Neural cell (in vitro differentiated cells): ENCODE data around the gene ZNF532. TPM values are rescaled to one million over a fixed set of nuclear protein-coding genes. Genes with fewer than 3 reads are reported as not detected.

Experiments
- H2AFZ ChIP-seq: fragments of 200-600, 300-800 bp; sonication (generic), shearing (Covaris generic); 2 replicates; pipeline ENCODE4 v1.6.0; 2014; ENCODE audit warnings: low read depth, mild to moderate bottlenecking, antibody characterized with exemption, low read length, moderate library complexity
- H3F3A ChIP-seq: fragments of 200-600 bp; shearing (Covaris generic); 2 replicates; pipeline ENCODE4 v1.6.1; 2016; ENCODE audit warnings: mild to moderate bottlenecking, moderate library complexity, mixed read lengths, antibody characterized with exemption, low read length; ENCODE audit not compliant: insufficient read depth, poor library complexity, severe bottlenecking
- H3K27ac ChIP-seq: fragments of 200-600, 300-800 bp; sonication (generic), shearing (Covaris generic); 2 replicates; pipeline ENCODE4 v1.5.1; 2014; ENCODE audit warnings: mild to moderate bottlenecking, low read length, moderate library complexity
- H3K27me3 ChIP-seq: fragments of 300-800, 200-600 bp; sonication (generic), shearing (Covaris generic); 2 replicates; pipeline ENCODE4 v1.6.0; 2014; ENCODE audit warnings: mild to moderate bottlenecking, low read depth, low read length, moderate library complexity; ENCODE audit not compliant: insufficient read depth
- H3K36me3 ChIP-seq: fragments of 300-800, 200-600 bp; sonication (generic), shearing (Covaris generic); 2 replicates; pipeline ENCODE4 v1.5.1; 2014; ENCODE audit warnings: mild to moderate bottlenecking, antibody characterized with exemption, low read length, moderate library complexity; ENCODE audit not compliant: insufficient read depth
- H3K4me2 ChIP-seq: fragments of 300-800, 200-600 bp; sonication (generic), shearing (Covaris generic); 2 replicates; pipeline ENCODE4 v1.6.0; 2014; ENCODE audit warnings: mild to moderate bottlenecking, low read length
- H3K4me3 ChIP-seq: fragments of 300-800, 200-600 bp; sonication (generic), shearing (Covaris generic); 2 replicates; pipeline ENCODE4 v1.5.1; 2014; ENCODE audit warnings: mild to moderate bottlenecking, low read length, moderate library complexity
- H3K79me2 ChIP-seq: fragments of 200-600 bp; shearing (Covaris generic); replicated peaks from 2 replicates; pipeline ENCODE4 v1.6.0; 2014; ENCODE audit warnings: mild to moderate bottlenecking, low read length, moderate library complexity; ENCODE audit not compliant: insufficient read depth
- H3K9ac ChIP-seq: fragments of 300-800, 200-600 bp; sonication (generic), shearing (Covaris generic); 2 replicates; pipeline ENCODE4 v1.6.1; 2016; ENCODE audit warnings: mild to moderate bottlenecking, low read length, mixed read lengths
- H3K9me2 ChIP-seq: fragments of 200-600 bp; shearing (Covaris generic); 2 replicates; pipeline ENCODE4 v1.6.1; 2016; ENCODE audit warnings: mild to moderate bottlenecking, low read length, mixed read lengths; ENCODE audit not compliant: insufficient read depth
- H3K9me3 ChIP-seq: fragments of 200-600, 300-800 bp; sonication (generic), shearing (Covaris generic); 2 replicates; pipeline ENCODE4 v1.6.1; 2016; ENCODE audit warnings: mild to moderate bottlenecking, mixed run types, low read length, moderate library complexity, mixed read lengths
- H4K20me1 ChIP-seq: fragments of 200-600 bp; shearing (Covaris generic); 2 replicates; pipeline ENCODE4 v1.6.1; 2016; ENCODE audit warnings: mild to moderate bottlenecking, mixed run types; ENCODE audit not compliant: insufficient read depth
- CTCF ChIP-seq: fragments of 450-650 bp; IDR thresholded peaks from 2 replicates; pipeline ENCODE4 v1.5.1; 2014; ENCODE audit warnings: antibody characterized with exemption, mild to moderate bottlenecking, moderate library complexity; ENCODE audit not compliant: poor library complexity, severe bottlenecking
- EP300 ChIP-seq: fragments of 450-650 bp; conservative IDR thresholded peaks from 2 replicates; pipeline ENCODE4 v1.6.1; 2014; ENCODE audit warnings: antibody characterized with exemption, mild to moderate bottlenecking, moderate library complexity; ENCODE audit not compliant: poor library complexity, severe bottlenecking
- EZH2 ChIP-seq: fragments of 200-600, 300-800 bp; shearing (Covaris generic), sonication (generic); IDR thresholded peaks from 2 replicates; pipeline ENCODE4 v1.6.1; 2014; ENCODE audit warnings: antibody characterized with exemption, low read length, borderline replicate concordance, mild to moderate bottlenecking; ENCODE audit not compliant: insufficient read depth, poor library complexity, severe bottlenecking
- MXI1 ChIP-seq: fragments of 450-650 bp; conservative IDR thresholded peaks from 2 replicates; pipeline ENCODE4 v1.6.1; 2014; ENCODE audit warnings: antibody characterized with exemption, mild to moderate bottlenecking; ENCODE audit not compliant: poor library complexity, severe bottlenecking
- POLR2AphosphoS5 ChIP-seq: IDR thresholded peaks from 2 replicates; pipeline ENCODE4 v1.6.1; 2012
- RAD21 ChIP-seq: fragments of 450-650 bp; conservative IDR thresholded peaks from 2 replicates; pipeline ENCODE4 v1.6.1; 2014; ENCODE audit warnings: antibody characterized with exemption, mild to moderate bottlenecking, moderate library complexity
- SMC3 ChIP-seq: fragments of 450-650 bp; conservative IDR thresholded peaks from 2 replicates; pipeline ENCODE4 v1.6.1; 2014; ENCODE audit warnings: antibody characterized with exemption, mild to moderate bottlenecking, moderate library complexity; ENCODE audit not compliant: poor library complexity
- TAF1 ChIP-seq: IDR thresholded peaks from 2 replicates; pipeline ENCODE4 v1.6.1; 2012; ENCODE audit warnings: low read depth
- polyA plus RNA-seq: library from polyadenylated mRNA; depleted of rRNA; stranded (reverse); fragments of >200 nt; gene quantifications from 2 replicates; pipeline ENCODE4 v1.2.3, GENCODE V29; 2014
- TF ChIP-seq, protein P1 (sequence below): IDR thresholded peaks from 2 replicates; pipeline ENCODE4 v1.6.1; 2012; ENCODE audit warnings: borderline replicate concordance

Gene ZNF532
- polyA plus RNA-seq, 1 donor from 2014 or later, result 119 TPM

- Histone ChIP-seq H3K27me3 (no peaks in the 10 kb centered on the region), H3K36me3 (peaks cover 25% of the 10 kb centered on the region), H3K9ac (no peak overlapping the region), H2AFZ (no peak overlapping the region), H3K9me3 (no peaks in the 10 kb centered on the region), H3K4me2 (no peak overlapping the region), H3K4me3 (no peak overlapping the region), H4K20me1 (peaks cover 28% of the 10 kb centered on the region), H3K79me2 (peaks cover 80% of the 10 kb centered on the region), H3K27ac (no peak overlapping the region), H3K9me2 (no peaks in the 10 kb centered on the region), H3F3A (no peaks in the 10 kb centered on the region)
- TF ChIP-seq MXI1 (no peak), TAF1 (no peak), EZH2 (no peak), POLR2AphosphoS5 (no peak), SMC3 (no peak), RAD21 (no peak), EP300 (no peak), CTCF (no peak)
- TF ChIP-seq, protein P1, sequence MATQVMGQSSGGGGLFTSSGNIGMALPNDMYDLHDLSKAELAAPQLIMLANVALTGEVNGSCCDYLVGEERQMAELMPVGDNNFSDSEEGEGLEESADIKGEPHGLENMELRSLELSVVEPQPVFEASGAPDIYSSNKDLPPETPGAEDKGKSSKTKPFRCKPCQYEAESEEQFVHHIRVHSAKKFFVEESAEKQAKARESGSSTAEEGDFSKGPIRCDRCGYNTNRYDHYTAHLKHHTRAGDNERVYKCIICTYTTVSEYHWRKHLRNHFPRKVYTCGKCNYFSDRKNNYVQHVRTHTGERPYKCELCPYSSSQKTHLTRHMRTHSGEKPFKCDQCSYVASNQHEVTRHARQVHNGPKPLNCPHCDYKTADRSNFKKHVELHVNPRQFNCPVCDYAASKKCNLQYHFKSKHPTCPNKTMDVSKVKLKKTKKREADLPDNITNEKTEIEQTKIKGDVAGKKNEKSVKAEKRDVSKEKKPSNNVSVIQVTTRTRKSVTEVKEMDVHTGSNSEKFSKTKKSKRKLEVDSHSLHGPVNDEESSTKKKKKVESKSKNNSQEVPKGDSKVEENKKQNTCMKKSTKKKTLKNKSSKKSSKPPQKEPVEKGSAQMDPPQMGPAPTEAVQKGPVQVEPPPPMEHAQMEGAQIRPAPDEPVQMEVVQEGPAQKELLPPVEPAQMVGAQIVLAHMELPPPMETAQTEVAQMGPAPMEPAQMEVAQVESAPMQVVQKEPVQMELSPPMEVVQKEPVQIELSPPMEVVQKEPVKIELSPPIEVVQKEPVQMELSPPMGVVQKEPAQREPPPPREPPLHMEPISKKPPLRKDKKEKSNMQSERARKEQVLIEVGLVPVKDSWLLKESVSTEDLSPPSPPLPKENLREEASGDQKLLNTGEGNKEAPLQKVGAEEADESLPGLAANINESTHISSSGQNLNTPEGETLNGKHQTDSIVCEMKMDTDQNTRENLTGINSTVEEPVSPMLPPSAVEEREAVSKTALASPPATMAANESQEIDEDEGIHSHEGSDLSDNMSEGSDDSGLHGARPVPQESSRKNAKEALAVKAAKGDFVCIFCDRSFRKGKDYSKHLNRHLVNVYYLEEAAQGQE, result no peak
Observed at GRCh38 chr18:58922995-58923394, 58.3 kb downstream of the ZNF532 start.

DNA sequence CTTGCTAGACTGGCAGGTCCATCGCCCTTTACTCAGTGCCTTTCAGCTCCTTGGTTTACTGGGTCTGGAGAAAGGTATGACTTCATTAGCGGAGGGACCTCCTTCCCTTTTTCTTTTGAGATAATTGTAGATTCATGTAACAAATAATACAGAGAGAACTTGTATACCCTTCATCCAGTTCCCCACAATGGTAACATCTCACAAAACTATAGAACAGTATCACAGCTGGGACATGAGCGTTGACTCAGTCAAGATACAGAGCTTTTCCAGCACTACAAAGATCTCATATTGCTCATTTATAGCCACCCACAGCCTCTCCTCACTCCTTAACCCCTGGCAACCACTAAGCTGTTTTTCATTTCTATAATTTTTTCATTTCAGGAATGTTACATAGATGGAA, 59.8 kb downstream of the ZNF532 start:
- Histone ChIP-seq H3K36me3 (peaks cover 14% of the 10 kb centered on the region), H3F3A (no peaks in the 10 kb centered on the region), H3K9me2 (no peaks in the 10 kb centered on the region), H3K4me3 (no peak overlapping the region), H3K4me2 (no peak overlapping the region), H3K27ac (no peak overlapping the region), H3K9ac (no peak overlapping the region), H3K79me2 (peaks cover 93% of the 10 kb centered on the region), H3K27me3 (no peaks in the 10 kb centered on the region), H3K9me3 (no peaks in the 10 kb centered on the region), H4K20me1 (peaks cover 38% of the 10 kb centered on the region), H2AFZ (no peak overlapping the region)
- TF ChIP-seq CTCF (no peak), POLR2AphosphoS5 (no peak), SMC3 (no peak), TAF1 (no peak)
